ENCODE data around the gene CAPN1. TPM values are rescaled to one million over a fixed set of nuclear protein-coding genes. Genes with fewer than 3 reads are reported as not detected.

CAPN1 gene
- total RNA-seq, 3 donors from 2014 or later, result 211 to 389 (median 271) TPM

DNA sequence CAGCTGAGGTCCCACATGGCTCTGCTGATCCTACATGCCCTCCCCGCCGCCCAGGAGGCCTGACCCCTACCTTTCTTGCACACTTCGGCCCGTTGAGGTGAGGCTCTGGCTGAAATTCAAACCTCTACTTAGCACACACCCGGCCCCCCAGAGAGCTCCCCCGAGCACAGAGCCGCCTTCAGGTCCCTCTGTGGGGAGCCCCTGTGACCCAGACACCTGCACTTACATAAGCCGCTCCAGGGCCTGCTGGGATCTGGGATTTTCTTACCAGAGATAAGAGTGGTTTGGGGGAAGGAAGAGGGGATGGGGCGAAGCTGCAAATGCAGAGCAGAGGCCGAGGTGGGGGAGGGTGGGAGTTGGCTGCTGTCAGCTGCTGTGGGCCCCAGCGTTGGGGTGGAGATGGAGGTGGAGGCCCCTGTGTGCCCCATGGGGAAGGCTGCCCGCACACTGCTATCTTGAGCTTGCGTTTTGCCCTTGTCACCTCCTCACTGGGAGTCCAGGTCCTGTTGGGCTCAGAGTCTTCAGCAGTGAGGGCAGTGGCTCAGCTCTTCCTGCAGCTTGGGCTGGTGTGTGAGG is 30.6 kb downstream of the CAPN1 start:
- H3K9me3 ChIP-seq, result no peaks in the 10 kb centered on the region
- no peak overlapping the region for H3K4me3 ChIP-seq
- intact Hi-C loops (cut with DNase I, micrococcal nuclease), result no loop called here
- peaks cover 12% of the 10 kb centered on the region for H3K4me1 ChIP-seq (ENCODE audit: low read depth)
- TF ChIP-seq CTCF (IDR thresholded peaks at IDR 0.05), result no peak
- ATAC-seq, result no peak
- DNase-seq, result no peak
- H3K36me3 ChIP-seq (ENCODE audit: low read depth), result peaks cover 8% of the 10 kb centered on the region

GRCh38 chr11:65213322-65214211 is 31.8 kb downstream of the CAPN1 start:
- H3K9me3 ChIP-seq, result no peaks in the 10 kb centered on the region
- intact Hi-C loops (cut with DNase I, micrococcal nuclease), result no loop called here
- peaks cover 8% of the 10 kb centered on the region for H3K36me3 ChIP-seq (ENCODE audit: low read depth)
- no peak for TF ChIP-seq CTCF (IDR thresholded peaks at IDR 0.05)
- peak; percentile 7 for ATAC-seq
- H3K4me3 ChIP-seq, result no peak overlapping the region
- peaks cover 5% of the 10 kb centered on the region for H3K4me1 ChIP-seq (ENCODE audit: low read depth)
- DNase-seq, result no peak

GRCh38 chr11:65214212-65214845 is 32.6 kb downstream of the CAPN1 start:
- DNase-seq (no peak), ATAC-seq (no peak)
- Histone ChIP-seq H3K4me3 (no peak overlapping the region), H3K4me1 (ENCODE audit: low read depth) (no peaks in the 10 kb centered on the region), H3K36me3 (ENCODE audit: low read depth) (peaks cover 8% of the 10 kb centered on the region), H3K9me3 (no peaks in the 10 kb centered on the region)
- intact Hi-C loops (cut with DNase I, micrococcal nuclease), result no loop called here
- TF ChIP-seq CTCF (IDR thresholded peaks at IDR 0.05), result no peak

DNA sequence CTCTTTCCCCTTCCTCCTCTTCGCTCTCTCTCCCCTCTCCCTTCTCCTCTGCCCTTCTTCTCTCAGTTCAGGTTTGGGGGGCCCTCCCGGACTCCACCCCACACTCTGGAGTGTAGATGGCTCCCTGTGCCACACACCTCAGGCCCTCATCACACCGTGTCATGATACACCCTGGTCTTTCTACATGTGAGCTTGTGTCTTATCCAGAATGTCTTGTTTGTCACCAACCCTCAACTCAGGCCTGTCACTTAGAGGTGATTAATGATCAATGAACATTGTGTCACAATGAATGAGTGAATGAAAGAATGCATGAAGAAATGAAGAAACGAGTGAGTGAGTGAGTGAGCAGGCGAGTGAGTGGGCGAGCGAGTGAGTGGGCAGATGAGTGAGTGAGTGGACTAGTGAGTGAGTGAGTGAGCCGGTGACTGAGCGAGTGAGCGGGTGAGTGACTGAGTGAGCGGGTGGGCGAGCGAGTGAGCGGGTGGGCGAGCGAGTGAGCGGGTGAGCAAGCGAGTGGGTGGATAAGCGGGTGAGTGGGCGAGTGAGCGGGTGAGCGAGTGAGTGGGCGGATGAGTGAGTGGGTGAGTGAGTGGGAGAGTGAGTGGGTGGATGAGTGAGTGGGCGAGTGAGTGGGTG is 33.8 kb downstream of the CAPN1 start:
- Histone ChIP-seq H3K4me3 (no peak overlapping the region), H3K9me3 (no peaks in the 10 kb centered on the region), H3K36me3 (ENCODE audit: low read depth) (peaks cover 2% of the 10 kb centered on the region), H3K4me1 (ENCODE audit: low read depth) (no peaks in the 10 kb centered on the region)
- DNase-seq (no peak), ATAC-seq (no peak)
- intact Hi-C loops (cut with DNase I, micrococcal nuclease), result no loop called here
- no peak for TF ChIP-seq CTCF (IDR thresholded peaks at IDR 0.05)

DNA sequence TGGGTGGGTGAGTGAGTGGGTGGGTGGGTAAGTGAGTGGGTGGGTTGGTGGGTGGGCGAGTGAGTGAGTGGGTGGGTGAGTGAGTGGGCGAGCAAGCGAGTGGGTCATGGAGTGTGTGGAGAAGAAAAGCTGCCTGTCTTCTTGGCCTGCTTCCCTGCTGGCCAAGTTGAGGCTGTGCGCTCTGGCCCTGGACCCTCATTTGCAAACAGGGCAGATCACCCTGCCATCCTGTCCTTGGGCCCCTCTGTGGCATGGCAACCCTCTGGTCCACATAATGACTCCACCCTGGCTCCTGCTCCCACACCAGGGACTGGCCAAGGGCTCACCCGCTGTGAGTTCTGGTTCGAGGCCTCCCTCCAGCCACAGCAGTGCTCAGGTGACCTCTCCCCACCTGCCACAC is 35.1 kb downstream of the CAPN1 start:
- ATAC-seq (no peak), DNase-seq (no peak)
- H3K4me3 ChIP-seq, result no peak overlapping the region
- no peak for TF ChIP-seq CTCF (IDR thresholded peaks at IDR 0.05)
- H3K9me3 ChIP-seq, result no peaks in the 10 kb centered on the region
- H3K4me1 ChIP-seq (ENCODE audit: low read depth), result no peaks in the 10 kb centered on the region
- H3K36me3 ChIP-seq (ENCODE audit: low read depth), result no peaks in the 10 kb centered on the region
- intact Hi-C loops (cut with DNase I, micrococcal nuclease), result no loop called here

All from mucosa of descending colon (tissue), 3 donors.